GM12801 (cell line): ENCODE results near the gene CASS4.

Experiments used
- TF ChIP-seq, protein P1 (sequence below): IDR thresholded peaks from one replicate; pipeline ENCODE4 v1.5.1; 2011; ENCODE audit warnings: control low read depth; ENCODE audit not compliant: insufficient read length; ENCODE audit errors: extremely low read depth

Gene CASS4

DNA sequence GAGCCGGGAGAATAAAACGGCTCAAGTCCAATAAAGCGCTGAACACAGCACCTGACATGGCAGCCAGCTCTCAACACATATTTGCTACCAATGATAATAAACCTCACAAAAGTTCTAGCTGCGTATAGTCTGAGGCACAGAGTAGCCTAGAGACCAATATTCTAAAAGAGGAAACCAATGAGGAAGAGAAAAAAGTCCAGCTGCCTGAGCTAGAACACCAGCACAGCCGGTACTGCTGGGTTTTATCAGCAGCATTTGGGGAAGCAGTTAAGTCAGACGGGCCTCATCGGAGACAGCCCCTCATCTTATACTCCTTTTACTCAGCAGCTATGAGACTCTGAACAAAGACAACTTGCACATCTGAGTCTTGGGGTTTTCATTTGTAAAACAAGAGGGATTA, 53.9 kb downstream of the CASS4 start:
- TF ChIP-seq, protein P1, sequence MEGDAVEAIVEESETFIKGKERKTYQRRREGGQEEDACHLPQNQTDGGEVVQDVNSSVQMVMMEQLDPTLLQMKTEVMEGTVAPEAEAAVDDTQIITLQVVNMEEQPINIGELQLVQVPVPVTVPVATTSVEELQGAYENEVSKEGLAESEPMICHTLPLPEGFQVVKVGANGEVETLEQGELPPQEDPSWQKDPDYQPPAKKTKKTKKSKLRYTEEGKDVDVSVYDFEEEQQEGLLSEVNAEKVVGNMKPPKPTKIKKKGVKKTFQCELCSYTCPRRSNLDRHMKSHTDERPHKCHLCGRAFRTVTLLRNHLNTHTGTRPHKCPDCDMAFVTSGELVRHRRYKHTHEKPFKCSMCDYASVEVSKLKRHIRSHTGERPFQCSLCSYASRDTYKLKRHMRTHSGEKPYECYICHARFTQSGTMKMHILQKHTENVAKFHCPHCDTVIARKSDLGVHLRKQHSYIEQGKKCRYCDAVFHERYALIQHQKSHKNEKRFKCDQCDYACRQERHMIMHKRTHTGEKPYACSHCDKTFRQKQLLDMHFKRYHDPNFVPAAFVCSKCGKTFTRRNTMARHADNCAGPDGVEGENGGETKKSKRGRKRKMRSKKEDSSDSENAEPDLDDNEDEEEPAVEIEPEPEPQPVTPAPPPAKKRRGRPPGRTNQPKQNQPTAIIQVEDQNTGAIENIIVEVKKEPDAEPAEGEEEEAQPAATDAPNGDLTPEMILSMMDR, result no peak

DNA sequence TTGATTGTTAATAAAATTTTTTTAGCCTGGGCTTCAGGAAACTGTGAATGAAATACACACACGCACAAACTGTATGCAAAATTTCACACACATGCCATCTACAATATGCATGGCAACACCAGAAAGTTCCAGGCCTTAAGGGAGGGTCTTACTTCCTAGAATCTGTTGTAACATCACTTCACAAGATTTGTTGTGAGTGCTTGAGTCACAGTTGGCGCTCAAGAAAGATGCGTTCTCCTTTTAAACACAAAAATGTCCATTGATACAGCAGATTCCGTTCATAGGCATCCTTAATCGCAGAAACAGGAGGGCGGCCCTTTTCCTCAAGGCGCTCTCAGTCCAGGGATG, 55.9 kb downstream of the CASS4 start:
- TF ChIP-seq, protein P1, result no peak

DNA sequence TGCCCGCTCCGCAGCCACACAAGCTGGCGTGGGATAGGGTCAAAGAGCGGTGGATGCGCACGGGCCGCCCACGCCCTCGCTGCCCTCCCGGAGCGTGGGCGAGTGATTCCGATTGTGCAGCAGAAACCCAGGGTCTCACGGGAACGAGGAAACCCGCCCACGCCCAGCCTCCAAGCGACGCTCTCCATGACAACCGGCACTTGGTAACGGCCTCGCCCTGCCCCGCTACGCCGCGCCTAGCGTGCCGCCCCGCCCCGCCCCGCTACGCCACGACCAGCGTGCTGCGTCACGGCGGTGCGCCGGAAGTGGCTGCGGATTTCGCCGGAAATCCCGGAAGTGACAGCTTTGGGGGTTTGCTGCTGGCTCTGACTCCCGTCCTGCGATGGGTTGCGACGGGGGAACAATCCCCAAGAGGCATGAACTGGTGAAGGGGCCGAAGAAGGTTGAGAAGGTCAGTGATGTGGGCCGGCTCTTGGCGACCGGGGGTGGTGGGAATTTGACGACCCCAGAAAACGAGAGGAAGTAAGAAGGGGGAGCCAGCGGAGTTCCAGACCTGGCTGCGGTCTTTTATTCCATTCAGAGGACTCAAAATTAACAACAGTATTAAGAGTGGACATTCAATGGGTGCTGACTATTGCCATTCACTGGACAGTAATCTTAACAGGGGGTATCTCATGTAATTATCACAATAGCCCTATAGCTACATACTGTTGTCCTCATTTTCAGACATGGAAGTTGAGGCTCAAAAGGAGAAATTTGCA, 56.4 kb downstream of the CASS4 start, which contains the start of gene RTF2:
RTF2 (plus strand) TSS at position 312 of the 761 bp plus-strand sequence; CDS start at position 383, 71 bp downstream.
- TF ChIP-seq, protein P1, result no peak

DNA sequence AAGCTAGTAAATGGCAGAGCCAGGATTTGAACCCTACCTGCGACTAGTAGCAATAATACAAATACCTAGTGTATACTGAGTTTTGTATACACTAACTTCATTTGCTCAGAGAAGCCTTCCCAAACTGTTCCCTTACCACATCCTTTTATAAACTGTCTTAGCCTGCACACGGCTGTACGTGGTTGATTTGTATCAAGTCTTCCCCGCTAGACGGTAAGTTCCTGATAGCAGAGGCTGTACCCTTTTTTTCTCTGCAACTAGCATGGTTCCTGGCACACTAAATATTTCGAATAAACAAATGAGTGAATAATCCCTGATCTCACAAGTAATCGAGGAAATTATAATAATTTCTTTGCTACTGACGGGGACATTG, 57.0 kb downstream of the CASS4 start:
- TF ChIP-seq, protein P1, result no peak

DNA sequence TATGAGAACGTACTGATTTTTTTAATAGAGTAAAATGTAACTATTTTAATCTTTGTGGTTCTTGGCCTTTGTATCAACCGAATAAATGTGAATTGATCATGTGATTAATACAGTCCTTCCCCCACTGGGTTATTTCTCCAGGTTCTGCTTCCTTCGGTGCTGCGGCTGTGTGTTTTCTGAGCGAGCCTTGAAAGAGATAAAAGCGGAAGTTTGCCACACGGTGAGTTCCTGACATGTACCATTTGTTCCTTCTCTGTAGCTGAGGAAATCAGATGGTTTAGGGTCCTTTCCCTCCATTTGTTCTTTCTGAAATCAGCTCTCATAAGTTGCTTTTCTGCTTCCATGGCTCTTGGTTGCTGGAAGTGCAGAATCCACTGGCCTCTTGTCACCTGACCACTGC, 71.9 kb downstream of the CASS4 start:
- TF ChIP-seq, protein P1, result no peak

DNA sequence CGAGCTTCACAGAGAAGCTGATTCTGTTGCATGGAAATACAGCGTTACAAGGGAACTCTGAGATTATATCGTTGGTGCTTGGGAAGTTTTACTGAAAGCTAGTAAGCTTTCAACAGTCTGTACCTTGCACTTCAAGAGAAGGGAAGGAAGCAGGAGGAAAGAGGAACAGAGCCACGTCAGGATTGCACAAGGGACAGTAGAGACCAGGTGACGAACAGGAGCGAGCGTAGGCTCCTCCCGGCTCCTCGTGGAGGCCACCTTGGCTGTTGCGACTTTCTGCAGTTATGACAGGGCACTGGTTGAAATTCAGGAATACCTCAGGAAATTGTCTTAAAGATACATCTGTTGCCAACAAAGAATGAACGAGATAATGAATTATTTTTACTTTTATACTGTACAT, 75.2 kb downstream of the CASS4 start:
- TF ChIP-seq, protein P1, result no peak

DNA sequence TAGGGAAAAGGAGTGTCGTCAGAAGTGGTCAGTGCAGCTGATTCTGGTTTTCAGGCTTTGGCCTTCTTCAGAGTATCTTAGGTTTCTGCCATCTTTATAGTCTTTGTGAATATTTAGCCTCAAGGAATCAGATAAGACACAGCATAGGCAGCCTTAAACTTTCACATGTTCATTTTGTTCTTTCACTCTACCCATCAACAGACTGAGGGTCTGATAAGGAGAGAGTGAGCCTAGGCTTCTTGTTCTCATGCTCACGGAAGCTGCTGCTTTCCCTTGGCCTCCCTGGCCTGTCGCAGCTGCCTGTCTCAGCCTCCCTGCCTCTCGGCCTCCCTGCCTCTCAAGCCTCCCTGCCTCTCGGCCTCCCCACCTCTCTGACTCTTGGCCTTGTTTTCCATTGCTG, 76.5 kb downstream of the CASS4 start:
- TF ChIP-seq, protein P1, result no peak
